ENCODE measurements around the gene RAD51B. TPM values are rescaled to one million over a fixed set of nuclear protein-coding genes. Genes with fewer than 3 reads are reported as not detected.

The RAD51B gene
- total RNA-seq, 1 experiment from 2014 or later = 8.5 TPM

- in situ Hi-C loops (cut with HindIII; ENCODE audit: low pct_unique_long_range_greater_than_20kb, low sequenced_read_pairs) = no loop called here
Observed at GRCh38 chr14:68188174-68188573, 368.6 kb downstream of the RAD51B start.

GRCh38 chr14:68190032-68190431, 370.5 kb downstream of the RAD51B start:
- no peaks in the 10 kb centered on the region; the same call in 1 of the 2 replicates for H3K4me1 ChIP-seq (ENCODE audit: control insufficient read depth, insufficient read depth, low read length)
- DNase-seq (ENCODE audit: low read depth, low spot score) = no peak
- H3K9me3 ChIP-seq (ENCODE audit: control insufficient read depth, insufficient read depth, low read depth, low read length) = no peaks in the 10 kb centered on the region
- H3K36me3 ChIP-seq (ENCODE audit: control insufficient read depth, insufficient read depth, low read length) = no peaks in the 10 kb centered on the region
- no peak overlapping the region; the same call in 1 of the 2 replicates for H3K27ac ChIP-seq (ENCODE audit: low read length)
- no TSS peak for BruUV-seq (replicated peaks)
- TF ChIP-seq TCF7L2 (IDR thresholded peaks at IDR 0.05; ENCODE audit: low read depth, low read length) (no peak), REST (IDR thresholded peaks at IDR 0.05; ENCODE audit: insufficient read depth in 1 of 2, low read depth in 2 of 2, low read length in 1 of 2) (no peak), SIN3A (IDR thresholded peaks at IDR 0.05; ENCODE audit: borderline replicate concordance, insufficient read depth, low read depth, low read length) (no peak), CTCF (IDR thresholded peaks at IDR 0.05) (no peak), POLR2AphosphoS5 (IDR thresholded peaks at IDR 0.05; ENCODE audit: low read depth, low read length) (no peak)
- in situ Hi-C loops (cut with HindIII; ENCODE audit: low pct_unique_long_range_greater_than_20kb, low sequenced_read_pairs) (no loop called here), intact Hi-C loops (cut with micrococcal nuclease; ENCODE audit: unreplicated experiment) (no loop called here)
- no peaks in the 10 kb centered on the region for H3K27me3 ChIP-seq (ENCODE audit: control insufficient read depth, insufficient read depth, low read length)
- POLR2A ChIA-PET = no interaction called here
- H3K4me3 ChIP-seq (ENCODE audit: low read depth in 2 of 2, low read length in 2 of 2) = no peak overlapping the region
- no peak for ATAC-seq
- CTCF ChIA-PET = no interaction called here

More at GRCh38 chr14:68188174-68188573, 368.6 kb downstream of the RAD51B start:
- H3K4me3 ChIP-seq (ENCODE audit: low read depth in 2 of 2, low read length in 2 of 2) = no peak overlapping the region
- CTCF ChIA-PET = no interaction called here
- no peaks in the 10 kb centered on the region for H3K27me3 ChIP-seq (ENCODE audit: control insufficient read depth, insufficient read depth, low read length)
- H3K9me3 ChIP-seq (ENCODE audit: control insufficient read depth, insufficient read depth, low read depth, low read length) = no peaks in the 10 kb centered on the region
- H3K27ac ChIP-seq (ENCODE audit: low read length) = peak overlapping the region; percentile 48; the same call in 1 of the 2 replicates
- no peak for ATAC-seq
- intact Hi-C loops (cut with micrococcal nuclease; ENCODE audit: unreplicated experiment) = no loop called here
- H3K4me1 ChIP-seq (ENCODE audit: control insufficient read depth, insufficient read depth, low read length) = no peaks in the 10 kb centered on the region; the same call in 1 of the 2 replicates
- BruUV-seq (replicated peaks) = no TSS peak
- TF ChIP-seq REST (IDR thresholded peaks at IDR 0.05; ENCODE audit: insufficient read depth in 1 of 2, low read depth in 2 of 2, low read length in 1 of 2) (no peak), SIN3A (IDR thresholded peaks at IDR 0.05; ENCODE audit: borderline replicate concordance, insufficient read depth, low read depth, low read length) (no peak), CTCF (IDR thresholded peaks at IDR 0.05) (no peak), POLR2AphosphoS5 (IDR thresholded peaks at IDR 0.05; ENCODE audit: low read depth, low read length) (no peak), TCF7L2 (IDR thresholded peaks at IDR 0.05; ENCODE audit: low read depth, low read length) (no peak)
- DNase-seq (ENCODE audit: low read depth, low spot score) = no peak
- no peaks in the 10 kb centered on the region for H3K36me3 ChIP-seq (ENCODE audit: control insufficient read depth, insufficient read depth, low read length)
- POLR2A ChIA-PET = no interaction called here
